HCT116 (cell line): ENCODE results near the gene RAVER2. TPM values are rescaled to one million over a fixed set of nuclear protein-coding genes. Genes with fewer than 3 reads are reported as not detected.

Experiments
- ATAC-seq: fragments of 200-7000 bp; cut with Tn5 transposase; 2 replicates; pipeline ENCODE4 v1.9.1; 2020; ENCODE audit warnings: mild to moderate bottlenecking, moderate library complexity
- BruUV-seq: library from RNA; stranded (reverse); fragments of 400-500 nt; replicated peaks from 2 replicates; lab custom pipeline; 2021; lab: Mats Ljungman, UMichigan
- CTCF ChIA-PET: fragments of 300-600 bp; sonication (Branson Sonifier 250); formaldehyde crosslinking; loops from one replicate; lab custom pipeline; 2021; ENCODE audit warnings: antibody characterized with exemption; lab: Charles Lee
- POLR2A ChIA-PET: fragments of 300-600, 350-600 bp; sonication (Branson Sonifier 250); formaldehyde crosslinking; loops from one replicate; lab custom pipeline; 2021; ENCODE audit warnings: antibody characterized with exemption; lab: Charles Lee
- RAD21 ChIA-PET, 2 experiments: fragments of 300-600 bp; sonication (Branson Sonifier 250); formaldehyde crosslinking; loops; one replicate each; lab custom pipeline; 2023; ENCODE audit warnings: low total read pairs in 2 of 2; ENCODE audit not compliant: uncharacterized antibody in 2 of 2, unreplicated experiment in 2 of 2, low non-redundant PET in 1 of 2; lab: Charles Lee
- DNase-seq: peaks from one replicate; pipeline ENCODE4 v3.0.0-alpha.2; 2010; ENCODE audit warnings: low read depth, low spot score
- H2AFZ ChIP-seq: fragments of 200-600 bp; shearing (Covaris generic), sonication (generic); 2 replicates; pipeline ENCODE4 v1.6.1; 2017; ENCODE audit warnings: low read depth, mixed run types, mixed read lengths, antibody characterized with exemption, low read length; ENCODE audit not compliant: poor library complexity, severe bottlenecking
- H3K27ac ChIP-seq: 2 replicates; pipeline ENCODE4 v1.5.1; 2012; ENCODE audit warnings: low read depth, low read length
- H3K27me3 ChIP-seq: fragments of 200-600 bp; sonication (generic); 2 replicates; pipeline ENCODE4 v1.6.1; 2016; ENCODE audit warnings: mixed run types, low read length, mixed read lengths; ENCODE audit not compliant: insufficient read depth
- H3K36me3 ChIP-seq, 2 experiments: fragments of 200-500 bp in 1 of 2; fragments of 200-600 bp in 1 of 2; sonication (Bioruptor generic) in 1 of 2; sonication (generic) in 1 of 2; 2 replicates each; pipeline versions ENCODE4 v1.5.1 to v1.6.1; 2014 to 2016; ENCODE audit warnings: low read length in 2 of 2, inconsistent platforms in 1 of 2, mixed read lengths in 1 of 2, mixed run types in 1 of 2; ENCODE audit not compliant: insufficient read depth in 2 of 2, control insufficient read depth in 1 of 2
- H3K4me1 ChIP-seq, 2 experiments: fragments of 200-600 bp in 1 of 2; sonication (generic) in 1 of 2; 2 replicates each; pipeline versions ENCODE4 v1.5.1 to v1.6.1; 2012 to 2017; ENCODE audit warnings: low read length in 2 of 2, inconsistent platforms in 1 of 2, mild to moderate bottlenecking in 1 of 2, mixed read lengths in 1 of 2, mixed run types in 1 of 2, moderate library complexity in 1 of 2; ENCODE audit not compliant: insufficient read depth in 2 of 2, control insufficient read depth in 1 of 2
- H3K4me2 ChIP-seq: fragments of 200-600 bp; sonication (generic); 2 replicates; pipeline ENCODE4 v1.6.1; 2017; ENCODE audit warnings: mixed run types, low read length, mixed read lengths
- H3K4me3 ChIP-seq, 2 experiments: fragments of 200-600 bp in 1 of 2; sonication (generic) in 1 of 2; replicated peaks in 1 of 2; 2 replicates each; pipeline ENCODE4 v1.5.1; 2011 to 2016; ENCODE audit warnings: low read length in 2 of 2, control low read depth in 1 of 2, low read depth in 1 of 2, mild to moderate bottlenecking in 1 of 2, mixed read lengths in 1 of 2, mixed run types in 1 of 2
- H3K79me2 ChIP-seq: fragments of 200-600 bp; sonication (generic); 2 replicates; pipeline ENCODE4 v1.6.1; 2017; ENCODE audit warnings: mild to moderate bottlenecking, mixed run types, low read length, moderate library complexity, mixed read lengths; ENCODE audit not compliant: insufficient read depth
- H3K9ac ChIP-seq: fragments of 200-600 bp; sonication (generic); 2 replicates; pipeline ENCODE4 v1.6.1; 2016; ENCODE audit warnings: low read length, mixed read lengths
- H3K9me2 ChIP-seq: fragments of 200-600 bp; sonication (generic), shearing (Covaris generic); 2 replicates; pipeline ENCODE4 v1.6.1; 2017; ENCODE audit warnings: mixed run types, mild to moderate bottlenecking, moderate library complexity; ENCODE audit not compliant: insufficient read depth
- H3K9me3 ChIP-seq, 2 experiments: fragments of 200-500 bp in 1 of 2; fragments of 200-600 bp in 1 of 2; sonication (Bioruptor generic) in 1 of 2; sonication (generic) in 1 of 2; 2 replicates each; pipeline ENCODE4 v1.6.1; 2014 to 2017; ENCODE audit warnings: low read length in 2 of 2, mixed read lengths in 2 of 2, inconsistent platforms in 1 of 2, low read depth in 1 of 2, mild to moderate bottlenecking in 1 of 2, mixed run types in 1 of 2, moderate library complexity in 1 of 2; ENCODE audit not compliant: control insufficient read depth in 1 of 2, insufficient read depth in 1 of 2
- H4K20me1 ChIP-seq: fragments of 200-600 bp; sonication (generic), shearing (Covaris generic); 2 replicates; pipeline ENCODE4 v1.6.1; 2017; ENCODE audit warnings: mixed run types, mild to moderate bottlenecking, moderate library complexity; ENCODE audit not compliant: insufficient read depth
- CTCF ChIP-seq, 3 experiments: fragments of 200-600 bp in 1 of 3; sonication (generic) in 1 of 3; IDR thresholded peaks in 2 of 3; conservative IDR thresholded peaks in 1 of 3; 2 replicates each; pipeline ENCODE4 v1.5.1; 2012 to 2017; ENCODE audit warnings: low read depth in 2 of 3, low read length in 2 of 3, antibody characterized with exemption in 1 of 3, borderline replicate concordance in 1 of 3, control low read depth in 1 of 3, mild to moderate bottlenecking in 1 of 3, mixed read lengths in 1 of 3, mixed run types in 1 of 3, moderate library complexity in 1 of 3; ENCODE audit not compliant: insufficient read depth in 1 of 3
- EGR1 ChIP-seq: IDR thresholded peaks from 2 replicates; pipeline ENCODE4 v1.6.1; 2012; ENCODE audit warnings: low read depth
- ELF1 ChIP-seq: IDR thresholded peaks from 2 replicates; pipeline ENCODE4 v1.6.1; 2012; ENCODE audit warnings: low read depth, borderline replicate concordance
- JUND ChIP-seq: IDR thresholded peaks from 2 replicates; pipeline ENCODE4 v1.6.1; 2012
- MAX ChIP-seq: IDR thresholded peaks from 2 replicates; pipeline ENCODE4 v1.6.1; 2012
- POLR2A ChIP-seq: IDR thresholded peaks from 2 replicates; pipeline ENCODE4 v1.7.0; 2011; ENCODE audit warnings: borderline replicate concordance; ENCODE audit not compliant: insufficient read depth, insufficient read length; ENCODE audit errors: extremely low read depth
- RAD21 ChIP-seq: IDR thresholded peaks from 2 replicates; pipeline ENCODE4 v1.6.1; 2012; ENCODE audit warnings: low read depth, mild to moderate bottlenecking
- SRF ChIP-seq: IDR thresholded peaks from 2 replicates; pipeline ENCODE4 v1.6.1; 2012; ENCODE audit warnings: low read depth
- TCF7L2 ChIP-seq: IDR thresholded peaks from 2 replicates; pipeline ENCODE4 v1.7.0; 2011; ENCODE audit warnings: borderline replicate concordance, inconsistent platforms; ENCODE audit not compliant: insufficient read depth, insufficient read length; ENCODE audit errors: extremely low read depth
- ZBTB33 ChIP-seq: IDR thresholded peaks from 2 replicates; pipeline ENCODE4 v1.6.1; 2011; ENCODE audit warnings: mild to moderate bottlenecking, low read length, moderate library complexity; ENCODE audit not compliant: insufficient replicate concordance; ENCODE audit errors: extremely low read depth
- ZNF274 ChIP-seq: fragments of 200-500 bp; sonication (Bioruptor generic); IDR thresholded peaks from 2 replicates; pipeline ENCODE4 v1.6.1; 2014; ENCODE audit warnings: mild to moderate bottlenecking, low read depth, low read length, inconsistent platforms
- intact Hi-C: fragments of 100-400 bp; cut with micrococcal nuclease; formaldehyde crosslinking; loops from 2 replicates; pipeline ENCODE4 v1.10.0; 2022
- total RNA-seq: library from RNA; stranded (reverse); gene quantifications from one replicate; pipeline ENCODE4 v1.2.1, GENCODE V29; 2021; ENCODE audit not compliant: unreplicated experiment
- TF ChIP-seq, protein P1 (sequence below): IDR thresholded peaks from 2 replicates; pipeline ENCODE4 v1.6.1; 2012

Gene RAVER2
- total RNA-seq, 1 experiment from 2014 or later = 23.2 TPM

- RAD21 ChIA-PET = no interaction called here
- no peaks in the 10 kb centered on the region for H3K79me2 ChIP-seq
- no peaks in the 10 kb centered on the region for H3K9me2 ChIP-seq
- ATAC-seq (no peak), DNase-seq (no peak)
- H3K27me3 ChIP-seq = no peaks in the 10 kb centered on the region
- CTCF ChIA-PET = no interaction called here
- H3K4me2 ChIP-seq = no peak overlapping the region
- no peak overlapping the region for H3K9ac ChIP-seq
- no peaks in the 10 kb centered on the region for H4K20me1 ChIP-seq
- intact Hi-C loops = no loop called here
- TF ChIP-seq JUND = no peak
- no peak for TF ChIP-seq EGR1
- no peak for TF ChIP-seq SRF
- no peak for TF ChIP-seq ZNF274
- TF ChIP-seq, protein P1, sequence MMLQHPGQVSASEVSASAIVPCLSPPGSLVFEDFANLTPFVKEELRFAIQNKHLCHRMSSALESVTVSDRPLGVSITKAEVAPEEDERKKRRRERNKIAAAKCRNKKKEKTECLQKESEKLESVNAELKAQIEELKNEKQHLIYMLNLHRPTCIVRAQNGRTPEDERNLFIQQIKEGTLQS = no peak
- no peak for TF ChIP-seq MAX
- no peak for TF ChIP-seq CTCF (IDR thresholded peaks at IDR 0.05 in 2 of 3, conservative IDR thresholded peaks at IDR 0.05 in 1 of 3; ENCODE audit: borderline replicate concordance in 1 of 3, insufficient read depth in 1 of 3, low read depth in 2 of 3, low read length in 2 of 3)
- TF ChIP-seq RAD21 = no peak
- BruUV-seq = no TSS peak
- no peaks in the 10 kb centered on the region for H3K4me1 ChIP-seq
- H3K27ac ChIP-seq = no peak overlapping the region
- POLR2A ChIA-PET = no interaction called here
- H2AFZ ChIP-seq = no peak overlapping the region
- no peaks in the 10 kb centered on the region for H3K9me3 ChIP-seq
- 0 out of 4 replicates have a peak, but pooled peaks cover 0 to 3% of the 10 kb centered on the region in 2 experiments for H3K36me3 ChIP-seq
- H3K4me3 ChIP-seq = no peak overlapping the region
Observed at GRCh38 chr1:64850846-64851245, 106.0 kb downstream of the RAVER2 start.

DNA sequence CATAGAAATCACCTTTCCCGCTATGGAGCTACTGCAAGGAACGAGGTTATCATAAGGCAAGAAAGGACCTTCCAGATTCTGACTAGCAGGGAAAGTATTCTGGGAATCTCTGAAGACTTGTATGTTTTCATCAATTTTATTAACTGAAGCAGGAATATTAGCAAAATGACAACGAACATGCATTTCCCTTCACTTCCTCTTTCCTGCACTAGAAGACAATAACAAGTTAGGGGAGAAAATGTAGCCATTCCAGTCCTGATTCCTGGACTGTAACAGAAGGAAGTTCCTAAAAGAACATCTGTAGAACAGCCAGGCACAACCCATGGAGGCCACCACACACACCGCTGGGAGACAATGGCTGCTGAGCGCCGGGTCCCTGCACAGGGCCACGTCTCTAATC is 106.8 kb downstream of the RAVER2 start:
- no peak overlapping the region for H3K9ac ChIP-seq
- H3K4me3 ChIP-seq = no peak overlapping the region
- no peaks in the 10 kb centered on the region for H3K27me3 ChIP-seq
- RAD21 ChIA-PET = no interaction called here
- POLR2A ChIA-PET = no interaction called here
- intact Hi-C loops = no loop called here
- BruUV-seq = no TSS peak
- no peak for ATAC-seq
- no peaks in the 10 kb centered on the region for H4K20me1 ChIP-seq
- peaks cover 0 to 3% of the 10 kb centered on the region in 2 experiments; a peak in 1 of 4 replicates for H3K36me3 ChIP-seq
- DNase-seq = no peak
- H3K4me1 ChIP-seq = no peaks in the 10 kb centered on the region
- no peaks in the 10 kb centered on the region for H3K9me2 ChIP-seq
- no peaks in the 10 kb centered on the region for H3K9me3 ChIP-seq
- H3K79me2 ChIP-seq = no peaks in the 10 kb centered on the region
- H3K27ac ChIP-seq = no peak overlapping the region
- H2AFZ ChIP-seq = no peak overlapping the region
- no peak for TF ChIP-seq POLR2A
- no peak for TF ChIP-seq TCF7L2
- no peak for TF ChIP-seq ZBTB33
- no peak for TF ChIP-seq ELF1
- TF ChIP-seq, all 23 proteins: peak for 0
- no peak overlapping the region for H3K4me2 ChIP-seq
- CTCF ChIA-PET = no interaction called here
